ENCODE measurements around the gene DOCK10. TPM values are rescaled to one million over a fixed set of nuclear protein-coding genes. Genes with fewer than 3 reads are reported as not detected.

DOCK10 gene
- total RNA-seq, 2 donors from 2014 or later: 185 to 233 TPM

DNA sequence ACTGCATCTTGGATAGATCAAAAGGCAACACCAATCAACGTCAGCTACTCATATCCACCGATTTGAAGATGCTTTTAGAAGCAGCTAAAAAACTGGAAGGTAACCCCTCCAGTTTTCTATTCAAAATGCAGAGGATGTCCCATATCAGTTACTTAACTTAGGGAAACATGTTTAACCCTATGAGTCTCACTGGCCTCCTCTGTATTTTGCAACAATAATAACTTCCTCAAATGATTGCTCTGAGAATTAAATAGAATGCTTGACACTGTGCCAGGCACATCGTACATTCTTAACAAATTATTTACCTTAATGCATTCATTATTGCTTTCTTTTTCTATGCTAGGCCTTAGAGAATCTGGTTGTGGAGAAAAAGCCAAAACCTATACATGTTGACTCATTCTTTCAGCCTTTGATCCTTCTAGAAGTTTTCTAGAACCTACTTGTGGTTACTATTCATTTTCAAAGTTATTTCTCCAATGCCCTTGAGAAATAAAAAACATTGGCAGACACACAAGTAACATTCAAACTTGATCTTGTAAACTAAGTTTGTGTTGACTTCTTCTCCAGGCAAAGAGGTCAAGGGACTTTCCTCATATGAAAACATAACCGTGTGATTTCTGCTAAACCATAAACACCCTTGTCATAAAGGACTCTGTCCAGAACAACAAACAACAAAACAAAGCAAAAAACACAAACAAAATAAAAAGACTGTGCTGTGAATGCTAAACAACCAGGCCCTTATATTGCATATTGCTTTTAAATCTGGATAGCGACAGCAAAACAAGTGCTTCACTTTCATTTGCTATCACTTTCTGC is 4.6 kb downstream of the DOCK10 start:
- ATAC-seq (peak; percentile 10), DNase-seq (no peak)
- Mint-ChIP-seq H3K27ac (peak overlapping the region; percentile 100), H3K36me3 (ENCODE audit: low read depth) (peaks cover 21% of the 10 kb centered on the region), H3K4me1 (peaks cover 63% of the 10 kb centered on the region), H3K4me3 (peak overlapping the region; percentile 100), H3K27me3 (no peaks in the 10 kb centered on the region)
- H3K9me3 ChIP-seq (ENCODE audit: control insufficient read depth, low read length, poor library complexity, severe bottlenecking): no peaks in the 10 kb centered on the region

DNA sequence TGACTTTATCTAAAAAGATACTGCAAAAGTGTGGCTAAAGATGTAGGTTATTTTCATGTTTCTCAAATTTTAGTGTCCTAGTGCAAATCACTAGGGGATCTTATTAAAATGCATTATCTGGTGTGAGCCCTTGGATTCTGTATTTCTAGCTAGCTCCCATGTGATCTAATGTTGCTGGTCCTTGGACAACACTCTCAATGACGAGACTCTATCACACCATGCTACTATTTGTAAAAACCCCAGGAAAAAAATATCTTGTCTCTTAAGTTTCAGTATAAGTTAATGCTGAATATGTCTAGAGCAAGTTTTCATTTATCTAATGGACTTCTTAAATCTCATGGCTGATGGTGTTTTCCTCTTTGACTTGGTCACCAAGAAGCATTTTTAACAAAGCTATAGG is 5.8 kb downstream of the DOCK10 start:
- Mint-ChIP-seq H3K4me1 (peaks cover 72% of the 10 kb centered on the region), H3K27ac (peak overlapping the region; percentile 100), H3K27me3 (no peaks in the 10 kb centered on the region), H3K4me3 (peak overlapping the region; percentile 59), H3K36me3 (ENCODE audit: low read depth) (peaks cover 21% of the 10 kb centered on the region)
- no peaks in the 10 kb centered on the region for H3K9me3 ChIP-seq (ENCODE audit: control insufficient read depth, low read length, poor library complexity, severe bottlenecking)
- no peak for ATAC-seq
- no peak for DNase-seq

- H3K27ac Mint-ChIP-seq: peak overlapping the region; percentile 82
- ATAC-seq (no peak), DNase-seq (no peak)
- H3K4me1 Mint-ChIP-seq: peaks cover 59% of the 10 kb centered on the region
- peak overlapping the region; percentile 33 for H3K4me3 Mint-ChIP-seq
- peaks cover 12% of the 10 kb centered on the region for H3K36me3 Mint-ChIP-seq (ENCODE audit: low read depth)
- no peaks in the 10 kb centered on the region for H3K9me3 ChIP-seq (ENCODE audit: control insufficient read depth, low read length, poor library complexity, severe bottlenecking)
- H3K27me3 Mint-ChIP-seq: no peaks in the 10 kb centered on the region
Measured at GRCh38 chr2:225033440-225034318, 8.6 kb downstream of the DOCK10 start.

DNA sequence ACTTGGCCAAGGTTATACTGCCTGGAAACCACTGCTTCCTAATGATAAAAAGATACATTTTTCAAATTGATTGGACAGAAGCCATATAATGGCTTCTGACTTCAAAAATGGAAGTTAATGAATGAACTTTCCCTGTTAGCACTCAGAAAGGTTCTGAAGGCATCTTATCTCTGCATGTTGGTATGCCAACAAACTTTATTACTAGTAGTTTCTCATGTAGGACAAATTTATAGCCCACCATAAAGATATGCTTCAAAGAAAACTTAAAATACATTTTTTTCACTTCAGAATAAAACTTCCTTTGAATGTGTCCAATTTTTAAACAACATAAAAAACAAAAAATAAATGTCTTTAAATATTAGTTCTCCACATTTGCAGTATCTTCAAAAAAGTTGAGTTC is 10.0 kb downstream of the DOCK10 start:
- H3K4me1 Mint-ChIP-seq: peaks cover 59% of the 10 kb centered on the region
- peak overlapping the region; percentile 9 for H3K4me3 Mint-ChIP-seq
- no peaks in the 10 kb centered on the region for H3K27me3 Mint-ChIP-seq
- no peak for ATAC-seq
- no peak overlapping the region for H3K27ac Mint-ChIP-seq
- H3K36me3 Mint-ChIP-seq (ENCODE audit: low read depth): peaks cover 14% of the 10 kb centered on the region
- no peaks in the 10 kb centered on the region for H3K9me3 ChIP-seq (ENCODE audit: control insufficient read depth, low read length, poor library complexity, severe bottlenecking)
- DNase-seq: no peak

DNA sequence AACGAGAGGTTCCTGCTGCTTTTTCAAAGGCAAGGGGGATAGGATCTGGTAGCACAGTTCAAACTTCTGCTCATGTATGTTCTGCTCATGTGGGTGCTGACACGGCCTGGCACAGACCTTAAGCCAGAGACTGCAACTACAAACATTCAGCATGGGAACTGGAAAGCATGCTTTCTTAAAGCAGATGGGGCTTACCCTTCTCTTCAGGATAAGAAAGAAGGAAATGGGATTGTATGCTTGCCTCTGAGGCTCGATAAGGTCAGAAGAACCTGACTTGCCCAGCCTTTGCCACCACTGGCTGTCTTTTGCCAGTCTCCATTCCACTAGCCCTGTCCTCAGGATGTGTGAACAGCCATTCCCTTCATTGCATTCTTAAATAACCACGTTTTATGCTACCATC is 10.7 kb downstream of the DOCK10 start:
- peaks cover 60% of the 10 kb centered on the region for H3K4me1 Mint-ChIP-seq
- H3K27me3 Mint-ChIP-seq: no peaks in the 10 kb centered on the region
- peak overlapping the region; percentile 39 for H3K27ac Mint-ChIP-seq
- no peak overlapping the region for H3K4me3 Mint-ChIP-seq
- no peaks in the 10 kb centered on the region for H3K9me3 ChIP-seq (ENCODE audit: control insufficient read depth, low read length, poor library complexity, severe bottlenecking)
- ATAC-seq (no peak), DNase-seq (no peak)
- H3K36me3 Mint-ChIP-seq (ENCODE audit: low read depth): peaks cover 14% of the 10 kb centered on the region

DNA sequence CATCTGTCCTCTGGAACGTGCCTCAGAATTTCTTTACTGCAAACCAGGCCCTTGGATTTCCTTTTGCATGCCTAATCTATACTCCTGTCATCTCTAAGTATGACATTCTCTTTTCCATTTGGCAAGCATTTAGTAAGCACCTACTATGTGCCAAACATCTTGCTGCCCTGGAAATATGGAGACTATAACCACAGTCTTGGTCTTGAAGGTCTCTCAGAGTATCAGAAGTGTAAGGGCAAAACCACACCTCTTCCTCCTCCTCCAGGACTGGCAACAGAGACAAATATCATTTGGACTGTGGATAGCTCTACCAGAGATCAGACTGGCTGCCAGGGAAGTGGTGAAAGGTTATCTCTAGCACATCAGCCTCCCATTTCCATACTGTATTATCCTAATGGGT is 11.4 kb downstream of the DOCK10 start:
- ATAC-seq: no peak
- no peaks in the 10 kb centered on the region for H3K27me3 Mint-ChIP-seq
- no peak overlapping the region for H3K4me3 Mint-ChIP-seq

GRCh38 chr2:225030203-225030602 is 12.1 kb downstream of the DOCK10 start:
- DNase-seq: no peak
- peak overlapping the region; percentile 41 for H3K27ac Mint-ChIP-seq
- H3K27me3 Mint-ChIP-seq: no peaks in the 10 kb centered on the region
- peak overlapping the region; percentile 12 for H3K4me3 Mint-ChIP-seq
- ATAC-seq: peak; percentile 32
- no peaks in the 10 kb centered on the region for H3K9me3 ChIP-seq (ENCODE audit: control insufficient read depth, low read length, poor library complexity, severe bottlenecking)
- peaks cover 10% of the 10 kb centered on the region for H3K36me3 Mint-ChIP-seq (ENCODE audit: low read depth)
- peaks cover 64% of the 10 kb centered on the region for H3K4me1 Mint-ChIP-seq

More for the DNA sequence above, 11.4 kb downstream of the DOCK10 start:
- peaks cover 12% of the 10 kb centered on the region for H3K36me3 Mint-ChIP-seq (ENCODE audit: low read depth)
- no peaks in the 10 kb centered on the region for H3K9me3 ChIP-seq (ENCODE audit: control insufficient read depth, low read length, poor library complexity, severe bottlenecking)
- no peak for DNase-seq
- H3K4me1 Mint-ChIP-seq: peaks cover 62% of the 10 kb centered on the region
- H3K27ac Mint-ChIP-seq: peak overlapping the region; percentile 39

- no peak for ATAC-seq
- Mint-ChIP-seq H3K4me3 (no peak overlapping the region), H3K4me1 (peaks cover 56% of the 10 kb centered on the region), H3K27me3 (no peaks in the 10 kb centered on the region), H3K27ac (peak overlapping the region; percentile 95), H3K36me3 (ENCODE audit: low read depth) (peaks cover 2% of the 10 kb centered on the region)
- no peaks in the 10 kb centered on the region for H3K9me3 ChIP-seq (ENCODE audit: control insufficient read depth, low read length, poor library complexity, severe bottlenecking)
- DNase-seq: no peak
Measured at GRCh38 chr2:225028572-225028971, 13.7 kb downstream of the DOCK10 start.

- H3K9me3 ChIP-seq (ENCODE audit: control insufficient read depth, low read length, poor library complexity, severe bottlenecking): no peaks in the 10 kb centered on the region
- peak overlapping the region; percentile 81 for H3K4me3 Mint-ChIP-seq
- H3K36me3 Mint-ChIP-seq (ENCODE audit: low read depth): peaks cover 4% of the 10 kb centered on the region
- peaks cover 64% of the 10 kb centered on the region for H3K4me1 Mint-ChIP-seq
- H3K27me3 Mint-ChIP-seq: no peaks in the 10 kb centered on the region
- ATAC-seq (no peak), DNase-seq (no peak)
- H3K27ac Mint-ChIP-seq: peak overlapping the region; percentile 95
Measured at GRCh38 chr2:225027061-225027762, 15.1 kb downstream of the DOCK10 start.

- H3K27me3 Mint-ChIP-seq: no peaks in the 10 kb centered on the region
- peaks cover 57% of the 10 kb centered on the region for H3K4me1 Mint-ChIP-seq
- no peaks in the 10 kb centered on the region for H3K9me3 ChIP-seq (ENCODE audit: control insufficient read depth, low read length, poor library complexity, severe bottlenecking)
- peak overlapping the region; percentile 81 for H3K4me3 Mint-ChIP-seq
- H3K27ac Mint-ChIP-seq: peak overlapping the region; percentile 95
- ATAC-seq (peak; percentile 77), DNase-seq (no peak)
- H3K36me3 Mint-ChIP-seq (ENCODE audit: low read depth): peaks cover 5% of the 10 kb centered on the region
Measured at GRCh38 chr2:225025917-225026571, 16.2 kb downstream of the DOCK10 start.

DNA sequence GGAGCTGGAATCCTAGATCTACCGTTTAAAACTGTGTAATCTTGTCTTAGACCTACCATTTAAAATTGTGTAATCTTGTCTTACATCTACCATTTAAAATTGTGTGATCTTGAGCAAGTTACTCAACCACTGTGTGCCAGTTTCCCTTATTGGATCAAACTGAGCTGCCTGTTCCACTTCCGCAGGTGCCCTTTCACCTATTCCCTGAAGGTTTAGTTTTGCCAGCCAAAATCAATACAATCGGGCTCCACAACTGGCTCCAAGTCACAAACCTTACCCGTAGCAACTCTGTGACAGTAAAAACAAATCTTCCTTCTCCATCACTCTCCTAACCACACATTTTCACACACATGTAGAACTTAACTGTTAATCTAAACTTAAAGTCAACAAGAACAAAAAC is 20.1 kb downstream of the DOCK10 start:
- Mint-ChIP-seq H3K27me3 (no peaks in the 10 kb centered on the region), H3K27ac (peak overlapping the region; percentile 45), H3K36me3 (ENCODE audit: low read depth) (peaks cover 6% of the 10 kb centered on the region), H3K4me1 (peaks cover 59% of the 10 kb centered on the region), H3K4me3 (no peak overlapping the region)
- DNase-seq: no peak
- ATAC-seq: no peak
- H3K9me3 ChIP-seq (ENCODE audit: control insufficient read depth, low read length, poor library complexity, severe bottlenecking): no peaks in the 10 kb centered on the region

GRCh38 chr2:225020168-225020849 is 22.0 kb downstream of the DOCK10 start:
- Mint-ChIP-seq H3K36me3 (ENCODE audit: low read depth) (peaks cover 6% of the 10 kb centered on the region), H3K27ac (no peak overlapping the region), H3K4me3 (no peak overlapping the region), H3K27me3 (no peaks in the 10 kb centered on the region), H3K4me1 (peaks cover 46% of the 10 kb centered on the region)
- DNase-seq: no peak
- no peaks in the 10 kb centered on the region for H3K9me3 ChIP-seq (ENCODE audit: control insufficient read depth, low read length, poor library complexity, severe bottlenecking)
- no peak for ATAC-seq

Data from T-helper 17 cell (primary cell).